Astrocyte (in vitro differentiated cells and primary cell): ENCODE results near the gene RCAN3. TPM values are rescaled to one million over a fixed set of nuclear protein-coding genes. Genes with fewer than 3 reads are reported as not detected.

Experiments
- DNase-seq: peaks from one replicate; pipeline ENCODE4 v3.0.0-alpha.2; 2010; ENCODE audit warnings: low read depth
- FAIRE-seq: peaks from 2 replicates; lab custom pipeline; 2011; peaks lifted over from hg19 to GRCh38; lab: Jason Lieb, UNC
- H2AFZ ChIP-seq: 2 replicates; pipeline ENCODE4 v1.6.0; 2012; ENCODE audit warnings: low read depth, low read length, inconsistent platforms
- H3K27ac ChIP-seq: 2 replicates; pipeline ENCODE4 v1.5.1; 2011; ENCODE audit warnings: low read depth, low read length, inconsistent platforms
- H3K27me3 ChIP-seq: 2 replicates; pipeline ENCODE4 v1.6.0; 2011; ENCODE audit warnings: low read length, inconsistent platforms; ENCODE audit not compliant: insufficient read depth
- H3K36me3 ChIP-seq: 2 replicates; pipeline ENCODE4 v1.5.1; 2011; ENCODE audit warnings: low read length, inconsistent platforms; ENCODE audit not compliant: insufficient read depth
- H3K4me1 ChIP-seq: 2 replicates; pipeline ENCODE4 v1.5.1; 2011; ENCODE audit warnings: low read length, inconsistent platforms; ENCODE audit not compliant: insufficient read depth
- H3K4me2 ChIP-seq: 2 replicates; pipeline ENCODE4 v1.6.0; 2012; ENCODE audit warnings: low read length, inconsistent platforms
- H3K4me3 ChIP-seq: 2 replicates; pipeline ENCODE4 v1.5.1; 2011; ENCODE audit warnings: low read depth, mild to moderate bottlenecking, low read length, inconsistent platforms; ENCODE audit not compliant: insufficient read depth
- H3K79me2 ChIP-seq: 2 replicates; pipeline ENCODE4 v1.6.0; 2012; ENCODE audit warnings: mild to moderate bottlenecking, low read length, inconsistent platforms; ENCODE audit not compliant: insufficient read depth
- H3K9ac ChIP-seq: 2 replicates; pipeline ENCODE4 v1.6.0; 2012; ENCODE audit warnings: mild to moderate bottlenecking, low read length, inconsistent platforms
- H3K9me3 ChIP-seq: 2 replicates; pipeline ENCODE4 v1.5.1; 2012; ENCODE audit warnings: low read depth, mild to moderate bottlenecking, low read length, inconsistent platforms; ENCODE audit not compliant: insufficient read depth
- H4K20me1 ChIP-seq: 2 replicates; pipeline ENCODE4 v1.6.0; 2012; ENCODE audit warnings: low read length, inconsistent platforms; ENCODE audit not compliant: insufficient read depth
- H3K27ac Mint-ChIP-seq: one replicate; pipeline ENCODE4 v1.8.0; 2021; ENCODE audit warnings: mild to moderate bottlenecking, mixed read lengths; ENCODE audit not compliant: unreplicated experiment
- H3K27me3 Mint-ChIP-seq: one replicate; pipeline ENCODE4 v1.8.0; 2021; ENCODE audit warnings: low read depth, mixed read lengths; ENCODE audit not compliant: unreplicated experiment
- H3K36me3 Mint-ChIP-seq: one replicate; pipeline ENCODE4 v1.8.0; 2021; ENCODE audit warnings: low read depth, mixed read lengths; ENCODE audit not compliant: unreplicated experiment
- H3K4me1 Mint-ChIP-seq: one replicate; pipeline ENCODE4 v1.8.0; 2021; ENCODE audit warnings: low read depth, mixed read lengths; ENCODE audit not compliant: unreplicated experiment
- H3K4me3 Mint-ChIP-seq: one replicate; pipeline ENCODE4 v1.8.0; 2021; ENCODE audit warnings: mild to moderate bottlenecking, moderate library complexity, mixed read lengths; ENCODE audit not compliant: unreplicated experiment
- H3K9me3 Mint-ChIP-seq: one replicate; pipeline ENCODE4 v1.8.0; 2021; ENCODE audit warnings: mild to moderate bottlenecking, mixed read lengths; ENCODE audit not compliant: unreplicated experiment
- CTCF ChIP-seq: IDR thresholded peaks from 2 replicates; pipeline ENCODE4 v1.5.1; 2011; ENCODE audit warnings: low read depth, mild to moderate bottlenecking, inconsistent platforms, low read length, moderate library complexity; ENCODE audit not compliant: insufficient read depth
- EZH2 ChIP-seq: IDR thresholded peaks from 2 replicates; pipeline ENCODE4 v1.6.1; 2012; ENCODE audit warnings: mild to moderate bottlenecking, low read length, inconsistent platforms; ENCODE audit not compliant: insufficient read depth
- total RNA-seq: library from RNA; stranded (reverse); gene quantifications from 2 replicates; pipeline ENCODE4 v1.2.1, GENCODE V29; 2021

The RCAN3 gene
- total RNA-seq, 1 donor from 2014 or later = 17.7 TPM

GRCh38 chr1:24584171-24584647 lies 81.6 kb downstream of the RCAN3 start:
- Histone ChIP-seq H3K79me2 (no peaks in the 10 kb centered on the region), H3K27me3 (peaks cover 10% of the 10 kb centered on the region), H3K4me2 (no peak overlapping the region), H3K27ac (no peak overlapping the region), H4K20me1 (no peaks in the 10 kb centered on the region), H3K9ac (no peak overlapping the region), H3K4me1 (no peaks in the 10 kb centered on the region), H3K9me3 (no peaks in the 10 kb centered on the region), H2AFZ (no peak overlapping the region), H3K4me3 (no peak overlapping the region), H3K36me3 (no peaks in the 10 kb centered on the region)
- H3K36me3 Mint-ChIP-seq = no peaks in the 10 kb centered on the region
- H3K27me3 Mint-ChIP-seq = peaks cover 25% of the 10 kb centered on the region
- FAIRE-seq = no peak
- H3K4me3 Mint-ChIP-seq = no peak overlapping the region
- no peak for DNase-seq
- peaks cover 14% of the 10 kb centered on the region for H3K9me3 Mint-ChIP-seq
- H3K27ac Mint-ChIP-seq = no peak overlapping the region
- TF ChIP-seq EZH2 (no peak), CTCF (no peak)
- no peaks in the 10 kb centered on the region for H3K4me1 Mint-ChIP-seq

GRCh38 chr1:24586119-24586518 lies 83.5 kb downstream of the RCAN3 start:
- FAIRE-seq (no peak), DNase-seq (no peak)
- no peaks in the 10 kb centered on the region for H3K9me3 ChIP-seq
- H4K20me1 ChIP-seq = no peaks in the 10 kb centered on the region
- H3K36me3 Mint-ChIP-seq = no peaks in the 10 kb centered on the region
- no peak overlapping the region for H3K27ac ChIP-seq
- no peak overlapping the region for H2AFZ ChIP-seq
- H3K27ac Mint-ChIP-seq = no peak overlapping the region
- H3K4me1 Mint-ChIP-seq = no peaks in the 10 kb centered on the region
- H3K4me3 ChIP-seq = no peak overlapping the region
- H3K4me1 ChIP-seq = no peaks in the 10 kb centered on the region
- no peak overlapping the region for H3K4me2 ChIP-seq
- H3K79me2 ChIP-seq = no peaks in the 10 kb centered on the region
- no peak overlapping the region for H3K4me3 Mint-ChIP-seq
- peaks cover 14% of the 10 kb centered on the region for H3K9me3 Mint-ChIP-seq
- TF ChIP-seq CTCF (no peak), EZH2 (no peak)
- peaks cover 32% of the 10 kb centered on the region for H3K27me3 Mint-ChIP-seq
- no peak overlapping the region for H3K9ac ChIP-seq
- H3K36me3 ChIP-seq = no peaks in the 10 kb centered on the region
- H3K27me3 ChIP-seq = peaks cover 10% of the 10 kb centered on the region

GRCh38 chr1:24586970-24587820 lies 84.6 kb downstream of the RCAN3 start:
- Histone ChIP-seq H3K9me3 (no peaks in the 10 kb centered on the region), H3K36me3 (no peaks in the 10 kb centered on the region), H3K4me2 (no peak overlapping the region), H3K9ac (no peak overlapping the region), H3K79me2 (no peaks in the 10 kb centered on the region), H3K4me3 (no peak overlapping the region), H3K4me1 (no peaks in the 10 kb centered on the region), H4K20me1 (no peaks in the 10 kb centered on the region), H3K27ac (no peak overlapping the region), H2AFZ (no peak overlapping the region), H3K27me3 (peaks cover 10% of the 10 kb centered on the region)
- DNase-seq = peak; percentile 25
- Mint-ChIP-seq H3K4me1 (peaks cover 2% of the 10 kb centered on the region), H3K36me3 (no peaks in the 10 kb centered on the region), H3K27me3 (peaks cover 32% of the 10 kb centered on the region), H3K27ac (no peak overlapping the region), H3K4me3 (no peak overlapping the region), H3K9me3 (peaks cover 10% of the 10 kb centered on the region)
- peak; percentile 77 for TF ChIP-seq CTCF
- no peak for TF ChIP-seq EZH2
- peak; percentile 67 for FAIRE-seq
